HG03439 (cell line): Measurements from ENCODE around the gene MCCC1.

Experiments used
- ATAC-seq: cut with Tn5 transposase; IDR thresholded peaks from one replicate; pipeline ENCODE4 v1.9.1; 2021; ENCODE audit warnings: mild to moderate bottlenecking, moderate library complexity; ENCODE audit not compliant: unreplicated experiment

The MCCC1 gene

DNA sequence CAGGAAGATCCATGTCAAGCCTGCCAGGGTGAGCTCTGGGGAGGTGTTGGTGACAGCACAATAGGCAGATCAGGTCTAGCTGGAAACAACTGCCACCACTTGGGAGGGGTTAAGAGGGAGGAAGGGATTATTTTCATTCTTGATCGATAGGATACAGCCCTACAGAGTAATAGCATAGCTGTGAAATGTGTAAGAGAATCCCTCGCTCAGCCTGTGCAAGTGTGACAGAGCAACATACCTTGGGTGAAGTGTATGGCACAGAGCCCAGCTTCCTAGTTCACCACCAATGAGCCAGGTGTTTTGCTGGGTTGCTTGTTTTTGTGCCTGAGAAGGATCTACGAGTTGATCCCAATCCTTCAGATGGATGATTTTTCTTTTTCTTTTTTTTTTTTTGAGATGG, 109.7 kb downstream of the MCCC1 start:
- no peak for ATAC-seq

DNA sequence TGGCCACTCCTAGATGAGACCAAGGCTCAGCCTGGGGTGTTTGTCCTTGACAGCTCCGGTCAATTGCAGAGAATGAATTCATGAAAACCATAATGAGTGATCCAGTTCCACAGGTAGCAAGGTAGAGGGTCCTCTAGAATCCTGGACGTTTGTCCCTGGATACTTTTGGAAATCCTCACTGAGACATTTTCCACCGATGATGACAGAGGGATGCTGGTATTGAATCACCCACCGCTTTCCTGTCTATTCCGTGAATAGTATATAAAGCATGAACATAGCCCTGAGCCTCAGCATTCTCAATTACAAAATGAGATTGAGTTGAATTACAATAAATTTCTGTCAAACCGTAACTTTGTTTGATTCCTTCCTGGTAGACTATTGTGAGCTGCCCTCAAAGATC, 113.3 kb downstream of the MCCC1 start:
- ATAC-seq: no peak

DNA sequence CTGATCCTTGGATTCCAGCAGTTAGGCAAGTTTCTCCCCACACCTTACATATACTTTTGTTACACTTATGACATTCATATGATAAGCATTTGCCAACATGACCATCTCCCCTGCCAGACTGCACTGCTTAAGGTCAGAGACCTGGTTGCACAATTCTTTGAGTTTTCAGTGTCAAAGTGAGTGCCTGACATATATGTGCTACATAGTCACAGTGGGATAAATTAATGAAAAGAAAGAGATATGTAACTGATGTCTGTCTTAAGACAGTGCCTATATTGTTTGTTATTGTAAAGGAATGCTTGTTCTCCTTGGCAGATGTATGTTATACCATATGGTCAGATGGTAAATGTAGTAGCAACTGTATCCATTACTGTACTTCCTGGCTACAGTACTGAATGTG, 115.4 kb downstream of the MCCC1 start:
- ATAC-seq: no peak

DNA sequence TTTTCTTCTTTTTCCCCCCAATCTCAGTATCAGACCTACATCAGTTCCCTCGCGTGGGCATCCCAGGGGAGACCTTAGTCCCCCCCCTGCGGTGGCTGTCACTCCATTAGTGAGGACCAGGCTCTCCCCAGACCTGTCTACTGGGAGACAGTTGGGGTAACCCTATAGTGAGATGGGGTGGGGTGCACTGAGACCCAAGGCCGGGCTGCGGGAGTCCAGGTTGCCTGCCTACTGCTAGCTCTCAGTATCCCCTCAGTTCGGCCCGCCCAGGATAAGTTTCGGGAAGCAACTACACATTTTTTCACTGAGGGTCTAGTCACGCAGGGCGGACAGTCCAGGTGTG, 118.3 kb downstream of the MCCC1 start:
- ATAC-seq: no peak

GRCh38 chr3:182980204-182981037, 118.9 kb downstream of the MCCC1 start, which contains the start of gene DCUN1D1:
Gene DCUN1D1 (minus strand): TSS chr3:182980538. CDS start chr3:182980489, 49 bp downstream.
- peak; percentile 93 for ATAC-seq

DNA sequence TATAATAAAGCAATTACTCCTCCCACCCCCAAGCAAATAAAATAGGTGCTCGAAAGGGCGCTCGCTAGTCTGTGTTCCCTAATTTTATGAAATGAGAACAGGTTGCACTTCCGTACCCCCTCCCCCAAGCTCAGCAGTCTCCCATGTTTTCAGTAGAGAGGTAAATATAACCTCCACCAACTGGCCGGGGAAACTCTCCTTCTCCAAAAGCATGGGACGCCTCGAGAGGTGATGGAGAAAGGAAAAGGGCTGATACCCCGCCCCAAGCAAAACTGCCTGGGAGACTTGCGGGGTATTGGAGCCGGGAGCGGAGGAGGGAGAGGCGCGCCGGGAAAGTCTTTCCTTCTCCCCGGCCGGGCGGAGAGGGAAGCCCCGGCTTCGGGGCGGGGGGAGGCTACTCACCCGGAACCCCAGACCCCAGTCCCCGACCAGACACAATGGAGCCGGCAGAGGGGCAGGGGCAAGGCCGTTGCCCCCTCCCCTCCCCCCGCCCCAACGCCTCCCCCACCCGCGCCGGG, 119.6 kb downstream of the MCCC1 start:
- ATAC-seq: peak; percentile 7

- ATAC-seq: no peak
These were observed 120.1 kb downstream of the MCCC1 start for GRCh38 chr3:182979103-182979673.

- no peak for ATAC-seq
These were observed 120.9 kb downstream of the MCCC1 start for GRCh38 chr3:182978387-182978786.

- ATAC-seq: no peak
These were observed 126.2 kb downstream of the MCCC1 start for GRCh38 chr3:182973047-182973446.

- no peak for ATAC-seq
These were observed 126.9 kb downstream of the MCCC1 start for GRCh38 chr3:182972387-182972786.

DNA sequence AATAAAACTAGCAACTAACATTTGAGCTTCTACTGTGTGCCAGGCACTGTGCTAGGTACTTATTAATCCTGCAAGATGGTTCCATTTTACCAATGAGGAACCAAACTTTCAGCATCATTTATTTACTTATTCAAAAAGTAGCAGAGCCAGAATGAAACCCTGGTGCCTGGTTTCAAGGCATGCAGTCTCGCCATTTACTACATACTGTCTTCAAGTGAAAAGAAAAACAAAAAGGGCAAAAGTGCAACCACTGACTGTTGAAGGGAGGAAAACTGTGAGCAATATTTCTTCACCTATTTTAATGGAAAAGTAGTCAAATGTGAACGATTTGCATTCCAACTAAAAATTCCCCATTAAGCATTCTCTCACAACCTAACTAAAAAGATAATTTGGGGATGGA, 127.7 kb downstream of the MCCC1 start:
- no peak for ATAC-seq

DNA sequence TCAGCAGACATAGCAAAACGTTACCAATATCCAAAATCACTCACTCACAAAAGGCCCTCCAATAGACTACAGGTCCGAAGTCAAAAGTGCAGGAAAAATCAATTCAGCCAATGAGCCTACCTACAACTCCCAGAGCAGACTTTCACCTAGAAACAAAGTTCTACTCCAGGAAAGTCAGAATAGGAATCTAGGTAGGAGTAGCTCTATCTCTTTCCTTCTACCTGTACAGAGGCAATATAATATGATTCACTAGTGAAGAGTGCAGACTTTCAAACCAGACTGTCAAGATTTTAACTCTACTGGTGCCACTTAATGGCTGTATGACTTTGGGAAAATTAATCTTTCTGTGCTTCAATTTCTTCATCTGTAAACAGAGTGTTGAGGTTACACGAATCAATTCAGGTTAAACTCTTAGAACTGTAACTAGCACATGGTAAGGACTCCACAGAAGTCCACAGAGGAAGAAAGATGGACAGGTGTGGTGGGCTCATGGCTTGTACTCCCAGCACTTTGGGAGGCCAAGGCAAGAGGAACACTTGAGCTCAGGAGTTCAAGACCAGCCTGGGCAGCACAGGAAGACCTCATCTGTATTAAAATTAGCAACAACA, 128.4 kb downstream of the MCCC1 start:
- no peak for ATAC-seq

GRCh38 chr3:182969853-182970252, 129.4 kb downstream of the MCCC1 start:
- no peak for ATAC-seq

DNA sequence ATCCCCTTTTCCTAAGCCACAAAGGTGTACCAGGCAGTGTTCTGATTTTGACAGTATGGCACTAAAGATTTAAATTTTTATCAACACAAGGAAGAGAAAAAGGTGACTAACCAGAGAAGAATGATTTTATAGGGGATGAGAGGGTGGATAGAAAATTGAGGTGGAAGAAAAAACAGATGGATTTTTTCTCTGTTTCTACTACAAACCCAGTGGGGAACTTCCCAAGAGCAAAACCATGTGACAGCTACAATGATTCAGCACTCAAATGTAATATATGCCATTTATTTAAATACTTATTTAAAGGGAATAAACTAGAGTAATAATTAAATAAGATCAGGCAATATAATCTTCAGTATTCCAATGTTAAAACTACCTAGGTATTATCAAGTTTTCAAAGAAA, 130.0 kb downstream of the MCCC1 start:
- ATAC-seq: no peak

DNA sequence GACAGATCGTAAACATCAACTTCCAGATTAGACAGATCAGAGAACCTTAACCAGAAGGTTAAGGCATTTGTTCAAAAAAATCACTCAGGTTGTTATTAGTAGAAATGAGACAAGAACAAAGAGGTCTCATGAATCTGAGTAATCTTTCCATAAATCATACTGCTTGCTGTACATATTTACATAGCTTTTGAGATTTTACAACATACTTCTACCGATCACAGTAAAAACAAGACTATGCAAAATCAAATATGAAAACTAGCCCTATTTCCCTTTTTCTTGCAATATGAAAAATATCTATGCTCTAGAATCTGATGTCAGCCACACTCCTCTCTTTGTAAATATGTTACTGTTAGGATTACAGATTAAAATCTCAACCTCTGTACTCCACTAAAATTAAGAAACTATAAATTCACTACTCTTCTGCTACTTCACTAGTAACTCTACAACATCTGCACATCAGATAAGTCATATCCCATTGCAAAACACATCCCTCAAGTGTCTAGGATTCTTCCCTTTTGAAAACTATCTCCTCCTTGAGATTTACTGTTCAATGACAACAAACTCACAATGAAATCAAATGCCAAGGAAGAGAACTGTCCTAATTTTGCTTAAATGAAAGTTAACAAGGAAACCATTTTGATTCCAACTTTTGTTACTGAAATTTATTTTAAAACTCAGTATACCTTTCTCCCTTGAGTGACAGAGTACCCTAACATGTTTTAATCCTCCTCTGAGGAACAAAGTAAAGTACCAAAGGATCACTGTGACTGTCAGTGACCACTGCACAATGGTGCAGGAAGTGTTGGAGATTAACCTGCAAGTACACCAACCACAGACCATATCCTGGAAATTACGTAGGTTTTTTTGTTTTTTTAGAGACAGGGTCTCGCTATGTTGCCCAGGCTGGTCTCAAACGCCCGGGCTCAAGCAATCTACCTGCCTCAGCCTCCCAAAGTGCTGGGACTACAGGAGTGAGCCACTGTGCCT, 131.8 kb downstream of the MCCC1 start:
- ATAC-seq: peak; percentile 59

DNA sequence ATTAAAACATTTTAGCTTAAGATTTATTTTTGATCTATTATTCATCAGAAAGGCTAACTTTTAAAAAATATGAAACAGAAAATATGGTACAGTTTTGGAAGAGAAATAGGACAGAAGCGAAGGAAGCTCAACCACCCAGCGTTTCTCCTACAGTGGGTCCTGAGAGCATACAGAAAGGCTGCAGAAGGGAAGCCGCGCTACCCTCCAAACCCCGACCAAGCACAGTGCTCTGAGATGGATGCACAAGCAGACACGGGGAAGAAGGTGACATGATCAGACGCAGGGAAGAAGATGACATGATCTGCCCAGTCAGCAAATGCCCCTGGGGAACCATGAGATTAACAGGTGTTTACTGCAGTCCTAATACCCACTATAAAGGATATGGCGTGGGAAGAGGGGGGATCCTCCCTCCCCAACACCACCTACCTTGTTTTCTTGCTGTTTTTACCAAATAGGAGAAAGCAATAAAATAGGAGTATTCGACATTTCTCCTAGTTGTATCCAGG, 133.4 kb downstream of the MCCC1 start:
- ATAC-seq: no peak
